Heart left ventricle (tissue), 13 donors: Measurements from ENCODE around the gene FGF16.

Source experiments
- POLR2A ChIP-seq, 2 donors: fragments of 450-650 bp; IDR thresholded peaks; one replicate each; pipeline ENCODE4 v1.6.1; 2017; ENCODE audit warnings: antibody characterized with exemption in 2 of 2, mild to moderate bottlenecking in 2 of 2, moderate library complexity in 2 of 2
- TF ChIP-seq, protein P1 (sequence below), 12 donors: fragments of 200-600 bp; sonication (generic) in 4 of 12; IDR thresholded peaks; one replicate each; pipeline versions ENCODE4 v1.5.0 to v1.8.0; 2018 to 2022; ENCODE audit warnings: antibody characterized with exemption in 12 of 12, mild to moderate bottlenecking in 5 of 12
- donor health status: ischemic (EF 13 %, LVEDD 7.1; RV severe dilation, severe dysfunction).
- donor health status: DM: no; HTN: yes; CAD: no.
- donor health status: DM: no; HTN: no; CAD: no.
- donor health status: ischemic (EF 25% LVEDD 6.9; RV normal size, moderate dysfunction).
- donor health status: ischemic (EF 25% LVEDD 5.7; RV mildly dilated, moderate dysfunction).
- donor health status: ischemic (EF 35%, LVEDD 5.7; RV mildly dilated, moderate dysfunction).
- donor health status: nonischemic (EF 11% LVEDD 7.7; RV severe dilation, severe dysfunction).
- donor health status: DM: yes; HTN: yes; CAD: no.
- donor health status: PGD.
- donor health status: ischemic (EF 29% LVEDD 5.4; RV normal size, mild dysfunction).
- donor health status: nonischemic (EF 23%, LVEDD 6.1; RV moderate dilation, normal function).

DNA sequence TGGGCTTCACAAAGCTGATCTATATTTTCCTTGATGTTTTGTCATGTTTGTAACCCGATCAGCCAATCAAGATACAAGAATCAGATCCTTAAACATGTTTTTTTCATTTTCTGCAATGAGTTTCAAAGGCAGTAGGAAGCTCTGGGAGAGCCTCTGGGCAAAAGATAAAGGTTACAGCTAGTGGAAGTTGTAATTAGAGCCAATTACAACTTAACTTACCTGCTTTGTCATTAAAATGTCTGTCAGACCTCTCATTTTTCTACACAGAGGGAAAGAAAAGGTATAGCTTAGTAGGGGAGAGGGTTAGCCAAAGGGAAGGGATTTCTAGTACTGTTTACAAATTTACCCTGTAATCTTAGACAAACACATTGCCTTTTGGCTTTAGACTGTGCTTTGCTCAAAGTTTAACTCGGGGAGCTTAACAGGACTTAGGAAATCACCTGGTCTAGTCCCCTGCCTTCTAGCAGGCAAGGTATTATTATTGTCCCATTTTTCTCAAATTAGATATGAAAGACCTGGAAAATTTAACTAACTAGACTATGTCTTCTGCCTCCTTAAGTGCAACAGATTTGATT, 55.8 kb downstream of the FGF16 start:
- TF ChIP-seq POLR2A (IDR thresholded peaks at IDR 0.05): no peak
- TF ChIP-seq, protein P1, sequence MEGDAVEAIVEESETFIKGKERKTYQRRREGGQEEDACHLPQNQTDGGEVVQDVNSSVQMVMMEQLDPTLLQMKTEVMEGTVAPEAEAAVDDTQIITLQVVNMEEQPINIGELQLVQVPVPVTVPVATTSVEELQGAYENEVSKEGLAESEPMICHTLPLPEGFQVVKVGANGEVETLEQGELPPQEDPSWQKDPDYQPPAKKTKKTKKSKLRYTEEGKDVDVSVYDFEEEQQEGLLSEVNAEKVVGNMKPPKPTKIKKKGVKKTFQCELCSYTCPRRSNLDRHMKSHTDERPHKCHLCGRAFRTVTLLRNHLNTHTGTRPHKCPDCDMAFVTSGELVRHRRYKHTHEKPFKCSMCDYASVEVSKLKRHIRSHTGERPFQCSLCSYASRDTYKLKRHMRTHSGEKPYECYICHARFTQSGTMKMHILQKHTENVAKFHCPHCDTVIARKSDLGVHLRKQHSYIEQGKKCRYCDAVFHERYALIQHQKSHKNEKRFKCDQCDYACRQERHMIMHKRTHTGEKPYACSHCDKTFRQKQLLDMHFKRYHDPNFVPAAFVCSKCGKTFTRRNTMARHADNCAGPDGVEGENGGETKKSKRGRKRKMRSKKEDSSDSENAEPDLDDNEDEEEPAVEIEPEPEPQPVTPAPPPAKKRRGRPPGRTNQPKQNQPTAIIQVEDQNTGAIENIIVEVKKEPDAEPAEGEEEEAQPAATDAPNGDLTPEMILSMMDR (IDR thresholded peaks at IDR 0.05): no peak
